ENCODE data around the gene KCNAB2. TPM values are rescaled to one million over a fixed set of nuclear protein-coding genes. Genes with fewer than 3 reads are reported as not detected.

Gene KCNAB2
- 3.5 and 4.8 TPM in 2 replicates for total RNA-seq (2014; rRNA removed; shearing (Covaris generic))
- 3.9 TPM in 2 replicates for polyA plus RNA-seq (2016; fragmentation: Nextera tagmentation; extraction: Ambion mirVana)

DNA sequence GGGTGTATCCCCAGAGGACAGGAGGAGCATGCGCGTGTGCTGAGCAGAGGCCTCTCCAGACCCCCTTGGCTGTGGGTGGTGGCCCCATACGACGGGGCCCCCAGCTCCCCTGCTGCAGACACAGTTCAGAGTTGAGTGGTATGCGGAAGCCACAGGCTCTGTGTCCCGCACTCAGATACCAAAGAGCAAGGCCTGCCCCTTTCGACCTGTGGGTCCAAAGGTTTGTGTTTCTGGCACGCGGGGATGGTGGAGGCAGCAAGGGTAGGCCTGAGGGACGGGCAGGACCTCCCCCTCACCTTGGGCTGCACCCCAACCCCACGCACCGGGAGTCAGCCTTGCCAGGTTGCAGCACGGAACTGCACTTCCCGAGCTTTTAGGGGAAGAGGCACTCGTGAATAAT is at the start of gene KCNAB2:
TSS of gene KCNAB2 (plus strand) at position 328 of the 400 bp plus-strand sequence. CDS start 5,649 bp downstream, outside the sequence.
- Histone ChIP-seq H4K20me1 (ENCODE audit: insufficient read depth) (no peaks in the 10 kb centered on the region), H3K9me2 (ENCODE audit: insufficient read depth) (no peaks in the 10 kb centered on the region), H3K27me3 (replicated peaks; ENCODE audit: insufficient read depth) (no peaks in the 10 kb centered on the region), H3K9me3 (ENCODE audit: low read depth) (no peaks in the 10 kb centered on the region), H3K79me2 (ENCODE audit: insufficient read depth) (no peaks in the 10 kb centered on the region), H3K9ac (no peak within 1 kb of the TSS), H3K4me1 (ENCODE audit: insufficient read depth) (no peaks in the 10 kb centered on the region), H3K27ac (no peak within 1 kb of the TSS), H3K4me3 (no peak within 1 kb of the TSS), H3K36me3 (ENCODE audit: low read depth) (no peaks in the 10 kb centered on the region), H3K4me2 (ENCODE audit: unreplicated experiment) (no peak within 1 kb of the TSS), H3F3A (ENCODE audit: insufficient read depth) (no peaks in the 10 kb centered on the region), H2AFZ (no peak within 1 kb of the TSS)
- no peak for DNase-seq
- in situ Hi-C loops (cut with MboI): no loop called here
- no peak for TF ChIP-seq EZH2 (IDR thresholded peaks at IDR 0.05; ENCODE audit: insufficient read depth, poor library complexity, severe bottlenecking)
- TF ChIP-seq EZH2phosphoT487 (IDR thresholded peaks at IDR 0.05; ENCODE audit: insufficient read depth, low read depth): no peak
- WGBS, 2 experiments (ENCODE audit: low coverage in 1 of 2, low lambda C conversion rate in 2 of 2, missing lambda C conversion rate in 2 of 2): 79 to 84% methylated on average over 14 to 15 of the region's 15 CpGs

DNA sequence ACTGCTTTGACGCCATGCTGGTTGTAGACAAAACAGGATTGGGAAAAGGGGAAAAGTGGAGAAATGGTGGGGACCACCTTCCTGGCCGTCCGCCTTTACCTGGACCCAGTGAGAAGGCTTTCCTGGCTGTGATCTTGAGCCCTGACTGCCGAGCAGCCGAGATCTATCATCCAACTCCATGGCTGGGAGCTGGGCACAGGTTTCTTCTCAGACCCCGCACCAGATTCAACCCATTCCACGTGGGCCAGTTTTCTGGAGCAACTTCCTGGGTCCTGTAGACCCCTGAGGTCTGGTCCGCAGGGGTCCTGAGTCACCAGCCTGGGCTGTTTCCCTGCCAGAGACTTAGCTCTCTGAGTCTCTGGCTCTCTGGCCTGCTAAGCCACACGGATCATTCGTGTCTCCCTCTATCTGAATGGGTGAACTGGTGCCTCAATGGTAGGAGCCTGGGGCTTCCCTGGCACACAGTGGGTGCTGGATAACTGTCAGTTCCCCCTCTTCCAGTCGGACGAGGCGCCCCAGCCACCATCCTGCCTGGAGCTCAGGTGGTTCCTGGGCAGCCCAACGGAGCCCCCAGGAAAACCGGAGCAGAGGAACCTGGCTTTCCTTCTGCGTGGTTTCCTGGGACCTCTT is 48.9 kb upstream of the KCNAB2 start:
- peaks cover 3% of the 10 kb centered on the region; the same call in 1 of the 2 replicates for H3K4me1 ChIP-seq (ENCODE audit: insufficient read depth)
- H3K9ac ChIP-seq: no peak overlapping the region
- H4K20me1 ChIP-seq (ENCODE audit: insufficient read depth): no peaks in the 10 kb centered on the region
- DNase-seq: no peak
- H3K4me2 ChIP-seq (ENCODE audit: unreplicated experiment): no peak overlapping the region
- 84 to 89% methylated on average over 16 of the region's 16 CpGs for WGBS, 2 experiments (ENCODE audit: low coverage in 1 of 2, low lambda C conversion rate in 2 of 2, missing lambda C conversion rate in 2 of 2)
- H3K9me2 ChIP-seq (ENCODE audit: insufficient read depth): no peaks in the 10 kb centered on the region
- H3K27ac ChIP-seq: no peak overlapping the region
- no peaks in the 10 kb centered on the region for H3F3A ChIP-seq (ENCODE audit: insufficient read depth)
- H3K79me2 ChIP-seq (ENCODE audit: insufficient read depth): no peaks in the 10 kb centered on the region
- no peak for TF ChIP-seq EZH2 (IDR thresholded peaks at IDR 0.05; ENCODE audit: insufficient read depth, poor library complexity, severe bottlenecking)
- no peaks in the 10 kb centered on the region for H3K36me3 ChIP-seq (ENCODE audit: low read depth)
- H2AFZ ChIP-seq: no peak overlapping the region
- in situ Hi-C loops (cut with MboI): no loop called here
- no peak overlapping the region for H3K4me3 ChIP-seq
- no peaks in the 10 kb centered on the region for H3K9me3 ChIP-seq (ENCODE audit: low read depth)
- no peaks in the 10 kb centered on the region for H3K27me3 ChIP-seq (replicated peaks; ENCODE audit: insufficient read depth)

DNA sequence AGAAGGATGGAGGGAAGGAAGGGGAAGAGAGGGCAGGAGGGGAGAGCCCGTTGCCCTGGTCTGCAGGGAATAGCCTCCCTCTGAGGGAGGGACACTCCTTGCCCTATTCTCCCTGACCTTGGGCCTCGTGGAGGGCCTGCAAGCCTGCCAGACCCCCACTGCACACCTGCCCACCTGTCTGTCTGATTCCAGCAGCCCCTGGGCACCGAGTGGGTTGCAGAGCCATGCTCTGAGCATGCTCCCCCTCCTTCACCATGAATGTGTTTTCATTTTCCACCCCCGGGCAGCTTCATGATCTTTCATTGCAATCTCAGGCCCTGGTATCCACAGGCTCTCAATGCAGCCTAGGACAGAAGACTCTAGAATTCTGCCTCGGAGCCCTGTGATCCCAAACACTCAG is 48.4 kb upstream of the KCNAB2 start:
- no peaks in the 10 kb centered on the region for H3K79me2 ChIP-seq (ENCODE audit: insufficient read depth)
- TF ChIP-seq EZH2 (IDR thresholded peaks at IDR 0.05; ENCODE audit: insufficient read depth, poor library complexity, severe bottlenecking): no peak
- no peak for TF ChIP-seq EZH2phosphoT487 (IDR thresholded peaks at IDR 0.05; ENCODE audit: insufficient read depth, low read depth)
- no peaks in the 10 kb centered on the region for H3K9me2 ChIP-seq (ENCODE audit: insufficient read depth)
- H3K36me3 ChIP-seq (ENCODE audit: low read depth): no peaks in the 10 kb centered on the region
- no peak for DNase-seq
- WGBS, 2 experiments (ENCODE audit: low coverage in 1 of 2, low lambda C conversion rate in 2 of 2, missing lambda C conversion rate in 2 of 2): 59 to 67% methylated on average over 5 of the region's 5 CpGs
- H3F3A ChIP-seq (ENCODE audit: insufficient read depth): no peaks in the 10 kb centered on the region
- H3K27me3 ChIP-seq (replicated peaks; ENCODE audit: insufficient read depth): no peaks in the 10 kb centered on the region
- in situ Hi-C loops (cut with MboI): no loop called here
- H3K4me2 ChIP-seq (ENCODE audit: unreplicated experiment): no peak overlapping the region
- H3K4me1 ChIP-seq (ENCODE audit: insufficient read depth): peaks cover 3% of the 10 kb centered on the region; the same call in 1 of the 2 replicates
- no peak overlapping the region for H2AFZ ChIP-seq
- H3K4me3 ChIP-seq: no peak overlapping the region
- no peak overlapping the region for H3K9ac ChIP-seq
- no peaks in the 10 kb centered on the region for H3K9me3 ChIP-seq (ENCODE audit: low read depth)
- no peak overlapping the region for H3K27ac ChIP-seq
- no peaks in the 10 kb centered on the region for H4K20me1 ChIP-seq (ENCODE audit: insufficient read depth)

DNA sequence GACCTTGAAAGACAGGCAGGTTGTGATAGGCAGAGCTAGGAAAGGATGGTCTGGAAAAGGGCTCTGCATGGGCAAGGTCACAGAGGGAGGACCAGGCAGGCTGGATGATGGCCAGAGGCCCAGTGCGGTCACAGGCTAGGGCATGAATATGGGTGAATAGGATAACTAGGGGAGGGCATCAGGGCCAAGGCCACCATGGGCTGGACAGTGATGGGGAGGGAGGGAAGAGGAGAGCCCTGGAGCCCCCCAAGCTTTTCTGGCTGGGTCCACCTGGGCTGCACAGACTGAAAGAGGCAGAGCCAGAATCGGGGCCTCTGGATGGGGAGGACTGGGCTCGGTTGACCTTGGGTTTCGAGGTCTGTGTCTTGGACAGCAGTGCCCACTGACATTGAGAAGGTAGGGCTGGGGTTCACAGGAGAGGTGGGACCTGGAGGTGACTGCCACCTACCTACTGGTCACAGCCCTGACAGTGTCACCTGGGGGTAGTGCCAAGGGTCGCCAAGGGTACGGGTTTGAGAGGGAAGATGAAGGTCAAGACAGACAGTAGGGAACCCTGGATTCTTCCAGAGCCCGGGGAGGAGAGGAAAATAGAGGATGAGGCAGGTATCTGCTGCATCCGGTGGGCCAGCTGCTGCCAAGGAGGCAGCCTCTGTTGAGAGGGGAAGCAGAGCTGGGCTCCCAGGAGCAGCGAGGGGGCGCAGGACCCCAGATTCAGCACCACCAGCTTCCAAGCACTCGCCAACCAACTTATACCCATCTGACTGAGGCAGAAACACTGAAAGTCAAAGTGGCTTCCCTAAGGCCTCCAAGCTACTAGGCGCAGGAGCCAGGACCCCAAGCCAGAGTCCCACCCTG is 47.4 kb upstream of the KCNAB2 start:
- TF ChIP-seq EZH2phosphoT487 (IDR thresholded peaks at IDR 0.05; ENCODE audit: insufficient read depth, low read depth) (no peak), EZH2 (IDR thresholded peaks at IDR 0.05; ENCODE audit: insufficient read depth, poor library complexity, severe bottlenecking) (no peak)
- in situ Hi-C loops (cut with MboI): no loop called here
- no peaks in the 10 kb centered on the region for H3K9me2 ChIP-seq (ENCODE audit: insufficient read depth)
- H3K4me2 ChIP-seq (ENCODE audit: unreplicated experiment): no peak overlapping the region
- H3K36me3 ChIP-seq (ENCODE audit: low read depth): no peaks in the 10 kb centered on the region
- no peaks in the 10 kb centered on the region for H3K9me3 ChIP-seq (ENCODE audit: low read depth)
- no peaks in the 10 kb centered on the region for H3K79me2 ChIP-seq (ENCODE audit: insufficient read depth)
- H3K9ac ChIP-seq: no peak overlapping the region
- no peak overlapping the region for H3K4me3 ChIP-seq
- H3K27ac ChIP-seq: no peak overlapping the region
- H3K27me3 ChIP-seq (replicated peaks; ENCODE audit: insufficient read depth): no peaks in the 10 kb centered on the region
- 94 to 97% methylated on average over 10 to 12 of the region's 12 CpGs for WGBS, 2 experiments (ENCODE audit: low coverage in 1 of 2, low lambda C conversion rate in 2 of 2, missing lambda C conversion rate in 2 of 2)
- no peaks in the 10 kb centered on the region for H3F3A ChIP-seq (ENCODE audit: insufficient read depth)
- no peak overlapping the region for H2AFZ ChIP-seq
- DNase-seq: no peak
- peaks cover 2% of the 10 kb centered on the region; the same call in 1 of the 2 replicates for H3K4me1 ChIP-seq (ENCODE audit: insufficient read depth)
- no peaks in the 10 kb centered on the region for H4K20me1 ChIP-seq (ENCODE audit: insufficient read depth)

Measured in GM23248 (cell line).